ENCODE results near the gene DCLK1.

GRCh38 chr13:35723821-35724220, 407.4 kb downstream of the DCLK1 start:
- TF ChIP-seq CTCF (IDR thresholded peaks at IDR 0.05) (no peak), POLR2A (IDR thresholded peaks at IDR 0.05) (no peak)

Data from adrenal gland (tissue), 5 donors.